NOMO-1 treated with dmso at 0.1 percent for 144 hours (cell line): ENCODE results near the gene ARHGAP29.

Source experiments
- DNase-seq: peaks from one replicate; lab custom pipeline; 2025; ENCODE audit not compliant: unreplicated experiment; lab: John Stamatoyannopoulos, UW

Gene ARHGAP29

DNA sequence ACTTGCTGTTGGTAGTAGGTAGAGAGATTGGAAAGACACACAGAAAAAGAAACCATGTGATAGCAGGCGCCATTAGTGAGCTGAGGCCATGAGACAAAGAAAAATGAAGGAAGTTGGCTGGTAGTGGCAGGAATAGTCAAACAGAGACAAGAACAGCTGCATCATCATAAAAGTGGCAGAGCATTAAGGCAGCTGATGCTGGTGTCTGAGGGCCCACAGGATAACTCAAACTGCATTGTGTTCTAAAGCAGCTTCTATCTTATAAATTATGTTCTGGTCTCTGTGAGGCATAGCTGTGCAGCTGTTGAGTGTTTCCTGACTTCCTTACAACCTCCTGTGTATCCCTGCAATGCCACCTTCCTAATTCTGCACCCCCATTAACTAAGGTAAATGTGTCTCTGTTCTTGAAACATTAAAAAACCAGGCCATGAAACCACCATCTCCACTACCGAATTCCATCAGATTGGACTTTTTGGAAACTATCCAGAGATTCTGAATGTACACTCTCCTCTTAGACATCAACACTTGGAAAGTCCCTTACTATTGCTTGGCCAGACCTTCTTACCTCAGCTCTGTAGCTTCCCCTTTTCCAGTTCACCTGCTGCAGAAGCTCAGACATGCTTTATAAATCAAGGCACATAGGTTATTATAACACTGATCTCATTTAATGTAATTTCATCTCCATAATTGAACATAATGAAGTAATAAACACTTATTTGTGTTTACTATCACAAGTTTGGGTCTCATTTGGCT lies 23.4 kb upstream of the ARHGAP29 start:
- DNase-seq: no peak

DNA sequence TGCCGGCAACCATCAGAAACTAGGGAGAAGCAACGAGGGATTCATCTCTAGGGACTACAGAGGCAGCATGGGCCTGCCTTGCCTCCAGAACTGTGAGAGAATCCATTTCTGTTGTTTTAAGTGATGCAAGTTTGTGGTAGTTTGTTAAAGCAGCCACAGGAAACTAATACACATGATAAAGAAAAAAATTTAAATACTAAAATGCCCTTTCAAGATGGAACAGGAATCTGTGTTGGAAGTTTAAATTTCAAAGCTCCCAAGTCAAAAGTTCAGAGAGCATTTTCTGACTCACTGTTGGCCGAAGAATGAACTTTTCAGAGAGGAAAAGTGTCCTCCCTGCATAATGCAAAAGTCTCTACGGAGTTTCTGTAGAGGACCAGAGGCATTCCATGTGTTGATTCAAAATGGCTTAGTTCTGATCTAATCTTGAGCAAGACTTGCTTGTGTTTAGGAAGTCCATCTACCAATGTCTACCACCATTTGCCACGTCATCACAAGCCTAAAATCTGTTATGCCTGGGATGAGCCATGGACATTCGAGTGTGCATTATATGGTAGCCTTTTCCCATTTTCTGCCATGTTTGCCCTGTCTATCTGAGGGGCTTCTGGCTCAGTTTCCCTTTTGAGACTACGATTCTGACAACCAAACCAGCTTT lies 22.4 kb upstream of the ARHGAP29 start:
- no peak for DNase-seq

DNA sequence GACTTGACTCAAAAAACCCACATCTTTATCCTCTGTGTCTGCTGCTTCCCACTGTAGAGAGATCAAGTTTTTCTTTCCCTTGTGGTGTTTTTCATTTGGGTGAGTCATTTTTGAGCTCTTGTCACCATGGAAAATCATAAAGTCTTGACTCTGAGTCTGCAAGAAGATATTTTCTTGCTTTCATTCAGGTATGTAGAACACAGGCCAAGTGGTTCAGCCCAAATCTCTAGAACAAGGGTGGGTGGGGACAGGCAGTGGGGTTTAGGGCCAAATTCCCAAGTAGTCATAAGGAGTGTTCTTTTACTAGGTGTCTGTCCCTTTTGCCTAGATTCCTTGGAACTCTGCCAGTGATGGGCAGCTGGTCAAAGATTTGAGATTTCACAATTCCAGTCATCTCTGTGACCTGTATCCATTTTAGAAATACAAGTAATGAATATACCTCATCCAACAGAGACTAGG lies 21.5 kb upstream of the ARHGAP29 start:
- DNase-seq: no peak

DNA sequence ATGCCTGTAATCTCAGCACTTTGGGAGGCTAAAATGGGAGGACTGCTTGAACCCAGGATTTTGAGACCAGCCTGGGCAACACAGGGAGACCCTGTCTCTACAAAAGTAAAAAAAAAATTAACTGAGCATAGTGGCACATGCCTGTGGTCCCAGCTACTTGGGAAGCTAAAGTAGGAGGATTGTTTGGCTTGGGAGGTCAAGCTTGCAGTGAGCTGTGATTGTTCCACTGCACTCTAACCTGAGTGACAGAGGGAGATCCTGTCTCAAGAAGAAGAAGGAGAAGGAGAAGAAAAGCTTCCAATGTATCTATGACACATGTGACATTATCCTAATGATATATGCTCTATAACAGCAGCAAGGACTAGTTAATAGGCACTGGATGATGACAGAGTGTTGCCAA lies 20.1 kb upstream of the ARHGAP29 start:
- no peak for DNase-seq

DNA sequence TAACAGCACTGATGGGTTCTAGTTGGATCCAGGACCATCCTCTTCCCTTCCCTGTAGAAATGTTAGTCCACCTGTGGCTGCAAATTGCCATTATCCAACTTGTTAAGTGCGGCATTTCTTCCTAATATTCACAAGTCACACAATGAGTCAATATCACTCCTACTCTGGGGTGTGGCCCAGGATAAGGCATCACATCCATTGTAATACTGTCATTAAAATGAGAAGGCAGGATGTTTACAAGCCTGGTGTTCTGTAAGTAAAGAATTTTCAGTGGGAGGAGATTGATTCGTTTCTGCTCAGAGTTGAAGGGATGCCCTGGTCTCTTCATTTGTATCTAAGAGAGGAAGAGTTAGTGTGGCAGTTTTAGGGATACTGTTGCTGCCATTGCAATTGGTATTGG lies 18.1 kb upstream of the ARHGAP29 start:
- DNase-seq: no peak

DNA sequence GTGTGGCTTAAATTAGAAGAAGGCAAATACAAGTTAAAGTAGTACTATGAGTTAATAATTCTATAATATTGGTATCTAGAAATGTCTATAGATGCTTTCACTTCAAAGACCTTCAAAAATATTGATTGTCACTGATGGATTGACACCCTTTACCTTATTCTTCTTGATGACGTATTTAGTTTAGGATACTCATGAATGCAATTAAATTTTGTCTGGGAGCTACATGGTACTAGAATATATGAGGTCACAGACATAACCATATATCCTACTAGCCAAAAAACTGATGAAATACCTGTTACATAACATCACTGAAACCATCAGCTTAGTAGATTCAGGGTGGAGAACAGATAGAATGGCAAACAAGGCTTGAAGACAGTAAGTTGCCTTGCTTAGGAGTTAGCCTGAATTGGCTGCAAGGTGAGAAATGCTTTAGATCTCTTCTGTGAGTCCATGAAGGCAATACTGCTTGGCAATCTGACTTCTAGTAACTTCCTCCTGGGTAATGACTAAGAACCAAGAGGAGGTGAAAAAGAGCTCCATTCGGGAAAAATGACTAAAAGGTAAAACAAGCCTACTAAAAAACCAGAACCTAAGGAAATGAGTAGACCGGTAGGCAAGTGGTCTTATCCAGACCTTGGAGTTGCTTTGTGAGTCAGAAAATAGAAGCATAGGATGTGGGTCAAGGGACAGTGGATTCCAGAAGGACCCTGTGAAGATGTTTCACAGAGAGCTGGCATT lies 16.9 kb upstream of the ARHGAP29 start:
- no peak for DNase-seq

DNA sequence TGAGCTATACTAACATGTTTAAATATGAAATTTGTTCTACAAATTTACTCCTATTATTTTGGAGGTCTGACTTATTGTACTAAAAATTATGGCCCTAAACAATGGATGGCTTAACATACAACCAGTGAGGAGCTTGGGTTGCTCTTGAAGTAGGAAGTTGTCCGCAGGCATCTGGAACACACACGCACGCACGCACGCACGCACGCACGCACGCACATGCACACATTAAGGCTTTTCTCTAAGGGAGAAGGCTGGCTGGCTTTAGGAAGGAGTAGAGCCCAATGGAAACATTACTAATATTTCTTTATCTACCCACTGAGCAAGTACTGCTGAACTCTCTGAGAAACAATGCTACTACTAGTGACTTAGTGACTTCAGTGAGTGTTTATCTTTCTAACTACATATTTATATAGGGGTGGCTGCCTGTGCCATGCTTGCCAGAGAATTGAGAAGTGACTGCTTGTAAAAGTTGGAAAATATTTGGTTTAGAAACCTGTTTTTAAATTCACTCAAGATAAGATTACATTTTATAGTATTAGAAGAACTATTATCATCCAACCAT lies 16.2 kb upstream of the ARHGAP29 start:
- no peak for DNase-seq

DNA sequence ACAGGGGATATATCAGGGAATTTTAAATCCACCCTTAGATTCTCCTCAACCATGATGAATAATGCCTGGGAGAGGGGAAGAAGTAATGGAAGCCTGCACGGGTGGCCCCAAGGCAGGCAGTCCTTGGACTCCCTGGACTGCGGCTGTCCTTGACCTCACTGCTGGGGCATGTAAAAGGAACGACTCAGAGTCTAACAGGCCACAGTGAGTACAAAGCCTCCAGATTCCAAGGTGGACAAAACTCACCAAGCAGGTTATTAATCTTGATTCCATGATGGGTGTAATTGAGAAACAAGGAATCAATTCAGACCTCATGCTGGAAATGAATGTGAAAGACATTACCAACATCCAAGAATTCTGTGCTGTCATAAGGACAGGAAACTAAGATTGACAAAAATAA lies 13.0 kb upstream of the ARHGAP29 start:
- no peak for DNase-seq

DNA sequence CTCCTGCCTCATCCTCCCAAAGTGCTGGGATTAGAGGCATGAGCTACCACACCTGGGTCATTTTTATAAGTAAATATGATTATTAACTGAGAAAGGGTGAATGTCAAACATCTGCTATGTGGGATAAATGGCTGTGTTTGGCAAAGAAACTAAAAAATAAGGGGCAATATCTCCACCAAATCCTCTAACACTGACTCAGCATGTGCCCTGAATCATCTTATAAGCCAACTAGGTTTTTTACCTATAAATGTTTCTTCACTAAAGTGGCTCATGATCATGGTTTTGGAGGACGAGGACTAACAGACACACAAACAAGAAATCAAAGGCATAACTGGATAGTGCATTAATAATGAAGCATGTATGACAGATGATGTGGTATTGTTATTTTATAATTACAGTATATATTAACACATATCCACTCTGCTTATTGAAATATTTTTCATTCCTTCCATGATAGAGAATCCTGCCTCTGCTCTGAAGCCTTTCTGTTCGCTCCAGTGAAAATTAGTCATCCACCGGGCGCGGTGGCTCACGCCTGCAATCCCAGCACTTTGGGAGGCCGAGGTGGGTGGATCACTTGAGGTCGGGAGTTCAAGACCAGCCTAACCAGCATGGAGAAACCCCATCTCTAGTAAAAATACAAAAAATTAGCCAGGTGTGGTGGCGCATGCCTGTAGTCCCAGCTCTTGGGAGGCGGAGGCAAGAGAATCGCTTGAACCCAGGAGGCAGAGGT lies 11.7 kb upstream of the ARHGAP29 start:
- DNase-seq: no peak

DNA sequence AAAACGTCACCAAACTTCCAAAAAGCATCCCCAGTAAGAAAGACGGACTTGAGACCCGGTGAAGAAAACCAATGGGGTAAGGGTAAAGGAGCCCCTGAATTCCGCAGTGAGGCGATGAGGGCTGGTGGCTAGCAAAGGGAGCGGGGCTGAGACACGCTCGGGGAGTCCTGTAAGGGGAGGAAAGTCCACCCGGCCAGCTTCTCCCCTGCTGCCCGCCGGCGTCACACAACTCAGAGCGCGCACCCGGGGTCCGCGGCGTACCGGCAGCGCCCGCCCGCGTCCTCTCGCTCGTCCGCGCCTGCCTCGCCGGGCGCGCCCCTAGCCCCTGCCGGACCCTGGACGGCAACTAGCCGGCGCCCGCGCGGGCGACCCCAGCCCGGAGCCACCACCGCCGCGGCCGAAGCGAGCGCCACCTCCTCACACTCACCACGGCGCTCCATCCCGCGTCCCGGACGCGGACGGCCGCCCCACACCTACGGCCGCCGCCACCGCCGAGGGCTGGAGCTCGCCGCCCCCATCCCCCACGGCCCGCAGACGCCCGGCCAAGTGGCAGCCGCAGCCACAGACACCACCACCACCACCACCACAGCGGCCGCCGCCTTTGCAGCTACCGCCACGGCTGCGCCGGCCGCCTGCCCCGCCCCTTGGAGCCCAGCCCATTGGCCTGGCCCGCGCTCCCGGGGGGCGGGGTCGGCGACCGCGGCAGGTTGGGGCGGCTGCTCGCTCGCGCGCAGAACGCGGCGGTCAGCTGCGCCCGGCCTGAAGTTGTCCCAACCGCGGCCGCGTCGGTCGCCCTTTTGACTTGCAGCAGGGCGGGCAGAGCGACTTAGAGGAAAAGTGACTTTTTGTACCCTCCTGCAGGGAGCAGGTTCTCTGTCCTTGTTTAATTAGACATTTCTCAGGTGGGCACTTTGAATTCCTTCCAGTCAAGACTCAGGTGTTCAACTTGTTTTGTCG lies 10.0 kb upstream of the ARHGAP29 start:
- peak; percentile 33 for DNase-seq

DNA sequence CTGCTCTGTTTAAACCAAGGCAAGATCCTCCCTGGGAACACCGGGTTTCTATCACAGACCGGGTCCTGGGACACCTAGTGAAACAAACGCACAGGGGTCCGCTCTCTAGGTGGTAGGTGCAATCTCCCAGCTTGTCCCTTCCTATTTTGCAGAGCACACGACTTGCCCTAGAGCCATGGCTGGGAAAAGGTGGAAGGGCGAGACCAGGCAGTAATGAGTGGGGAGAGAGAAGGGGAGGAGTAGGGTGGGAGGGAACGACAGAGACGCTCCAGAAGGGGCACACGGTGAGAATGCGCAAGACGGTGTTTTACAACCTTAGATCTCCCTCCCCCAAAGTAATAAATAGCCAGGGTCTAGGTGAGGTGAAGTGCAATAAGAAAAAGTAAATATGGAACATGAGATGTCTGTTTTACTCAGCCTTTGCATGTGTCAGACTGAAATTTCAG lies 9.3 kb upstream of the ARHGAP29 start:
- no peak for DNase-seq

DNA sequence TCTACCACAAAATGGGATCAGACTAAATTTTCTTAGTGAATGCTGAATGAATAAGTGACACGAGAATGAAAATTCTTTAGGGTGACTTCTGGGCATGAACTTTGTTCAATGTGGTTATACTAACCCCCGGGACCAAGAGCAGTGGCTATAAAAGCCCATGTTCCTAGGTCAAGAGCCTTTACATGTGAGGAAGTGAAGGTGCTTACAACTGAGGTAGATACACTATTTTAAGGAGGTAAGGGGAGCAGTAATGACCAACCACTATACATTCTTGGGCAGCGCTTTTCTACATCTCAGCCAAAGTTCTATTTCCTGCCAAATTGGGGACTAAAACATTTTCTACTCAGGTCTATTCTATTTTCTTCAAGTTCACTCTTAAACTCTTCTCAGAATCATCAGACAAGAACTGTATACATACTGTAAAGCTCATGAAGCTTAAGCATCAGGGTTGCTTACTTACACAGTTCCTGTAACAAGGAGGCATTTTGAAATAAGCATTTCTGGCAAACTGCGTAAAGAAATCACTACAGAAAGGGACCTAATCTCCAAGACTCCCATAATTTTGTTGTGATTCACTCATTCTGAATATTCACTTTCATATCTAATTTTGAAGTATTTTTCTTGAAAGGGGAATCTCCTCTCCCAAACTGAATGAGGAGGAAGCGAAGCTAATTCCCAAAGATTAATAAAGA lies 8.5 kb upstream of the ARHGAP29 start:
- DNase-seq: no peak

DNA sequence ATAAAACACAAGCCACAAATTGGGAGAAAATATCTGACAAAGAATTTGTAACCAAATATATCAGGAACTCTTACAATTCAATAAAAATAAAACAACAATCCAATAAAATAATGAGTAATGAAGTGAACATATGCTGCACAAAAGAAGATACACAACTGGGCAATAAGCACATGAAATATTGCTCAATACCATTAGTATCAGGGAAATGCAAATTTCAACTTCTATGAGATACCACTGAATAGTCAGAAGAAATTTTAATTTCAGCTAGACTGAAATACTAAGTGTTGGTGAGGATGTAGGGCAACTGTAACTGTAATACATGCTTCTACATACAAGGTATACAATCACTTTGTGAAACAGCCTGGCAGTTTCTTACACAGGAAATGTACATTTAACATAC lies 7.4 kb upstream of the ARHGAP29 start:
- no peak for DNase-seq

DNA sequence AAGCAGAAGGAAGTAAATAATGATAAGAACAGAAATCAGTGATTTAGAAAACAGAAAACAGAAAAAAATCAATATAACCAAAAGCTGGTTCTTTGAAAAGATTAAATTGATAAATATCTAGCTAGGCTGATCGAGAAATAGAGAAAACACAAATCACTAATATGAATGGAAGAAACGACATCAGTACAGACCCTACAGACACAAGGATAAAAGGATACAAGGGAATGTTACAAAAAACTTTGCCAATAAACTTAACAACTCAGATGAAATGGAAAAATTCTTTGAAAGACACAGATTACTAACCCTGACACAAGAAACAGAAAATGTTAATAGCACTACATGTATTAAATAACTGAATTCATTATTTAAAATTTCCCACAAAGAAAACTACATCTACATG lies 6.3 kb upstream of the ARHGAP29 start:
- no peak for DNase-seq

DNA sequence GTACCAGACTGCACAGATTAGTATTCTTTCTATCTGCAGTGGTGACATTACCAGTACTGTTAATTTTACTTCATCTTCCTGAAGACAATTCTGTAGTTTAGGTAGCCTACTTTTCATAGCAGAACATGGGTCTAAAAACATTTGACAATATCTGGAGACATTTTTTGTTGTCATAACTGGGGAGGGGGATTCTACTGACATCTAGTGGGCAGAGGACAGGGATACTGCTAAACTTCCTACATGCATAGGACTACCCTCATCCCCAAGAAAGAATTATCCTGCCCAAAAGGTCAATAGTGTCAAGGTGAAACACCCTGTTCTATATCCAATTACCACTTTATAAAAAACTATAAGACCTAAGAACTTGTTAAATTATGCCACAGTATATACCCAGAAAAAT lies 3.4 kb upstream of the ARHGAP29 start:
- no peak for DNase-seq

DNA sequence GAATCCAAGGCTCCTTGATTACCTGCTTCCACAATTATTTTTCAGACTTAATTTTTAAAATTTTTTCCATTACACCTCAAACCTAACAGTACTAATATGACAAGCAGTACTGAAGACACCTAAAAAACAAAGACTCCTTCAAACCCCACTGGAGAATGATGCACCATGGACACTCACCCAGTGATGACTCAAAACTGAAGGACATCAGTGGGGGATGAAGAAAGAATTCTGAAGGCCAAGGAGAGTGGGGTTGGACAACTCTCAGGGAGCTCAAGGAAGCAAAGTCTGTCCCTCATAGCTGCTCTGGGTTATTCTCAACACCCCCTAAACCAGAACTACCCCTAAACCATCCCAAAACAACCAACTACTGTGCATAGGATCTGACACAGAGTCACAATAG lies 2.4 kb upstream of the ARHGAP29 start:
- DNase-seq: no peak

DNA sequence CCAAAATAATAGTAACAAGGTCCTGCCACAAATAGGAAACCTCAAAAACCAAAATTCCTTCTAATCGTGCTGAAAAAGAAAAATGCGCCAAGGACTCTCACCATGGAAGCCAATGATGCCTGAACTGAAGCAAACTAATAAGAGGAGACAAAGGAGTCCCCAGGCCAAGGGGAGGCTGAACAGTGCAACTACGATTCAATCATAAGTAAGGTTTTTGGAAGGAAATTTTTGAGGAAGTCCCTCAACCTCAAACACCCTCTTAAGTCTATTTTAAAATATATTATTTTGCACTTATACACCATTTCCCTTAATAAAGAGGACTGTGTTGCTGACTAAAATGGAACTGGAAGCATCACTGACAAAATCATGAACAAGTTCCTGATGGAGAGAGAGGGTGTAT lies 1.7 kb upstream of the ARHGAP29 start:
- no peak for DNase-seq

DNA sequence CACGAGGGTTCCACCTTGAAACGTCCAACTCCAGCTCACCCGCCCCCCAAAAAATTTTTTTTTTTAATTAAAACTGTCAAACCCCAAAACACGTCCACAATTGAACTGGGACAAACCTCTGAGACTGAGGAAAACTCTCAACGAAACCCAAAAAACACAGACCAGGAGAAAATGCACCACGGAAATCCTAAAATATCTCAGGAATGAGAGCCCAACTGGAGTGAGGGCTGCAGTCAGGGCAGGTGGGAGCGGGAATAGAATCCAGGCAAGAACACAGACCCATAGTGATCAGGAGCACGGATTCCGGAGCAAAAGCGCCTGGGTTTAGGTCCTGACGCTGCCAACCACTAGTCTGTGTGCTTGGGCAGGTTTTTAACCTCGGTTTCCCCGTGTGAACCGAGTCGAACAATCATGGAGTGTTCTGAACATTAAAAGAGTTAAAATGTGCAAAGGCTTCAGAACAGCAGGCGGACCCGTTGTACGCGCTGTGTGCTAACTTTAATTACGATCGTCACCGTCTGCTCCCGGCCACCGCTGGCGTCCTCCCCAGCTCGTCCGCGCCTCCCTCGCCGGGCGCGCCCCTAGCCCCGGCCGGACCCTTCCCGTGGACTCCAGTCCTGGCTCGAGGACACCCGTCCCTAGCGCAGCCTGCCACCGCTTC lies 624 bp downstream of the ARHGAP29 start:
- DNase-seq: no peak

DNA sequence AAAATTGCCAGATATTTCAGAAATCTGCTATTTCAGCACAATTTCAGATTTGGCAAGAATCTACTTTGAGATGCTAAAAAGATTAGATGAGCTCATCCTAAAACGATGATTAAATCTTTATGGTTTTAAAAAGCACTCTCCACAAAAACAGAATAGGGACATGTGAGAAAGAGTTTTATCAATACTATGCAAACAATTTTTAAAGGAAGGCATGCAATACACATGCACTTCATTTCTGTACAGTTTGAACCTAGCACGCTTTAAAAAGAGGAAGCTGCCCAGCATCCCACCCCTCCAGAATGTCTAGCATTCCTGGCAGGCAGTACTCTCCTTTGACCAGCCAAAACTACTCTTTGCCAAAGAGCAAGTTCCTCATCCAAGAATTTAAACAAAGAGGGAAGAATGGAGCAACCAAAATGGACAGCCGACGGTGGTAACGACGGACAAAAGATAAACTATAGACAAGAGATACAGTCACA lies 1.3 kb downstream of the ARHGAP29 start:
- DNase-seq: no peak
